ENCODE measurements around the gene NLGN1.
"Not testable (repeated sequence)": the region's sequence is repeated elsewhere in the genome, so short reads cannot be mapped to it uniquely, and the experiment has no call there.

Gene NLGN1

GRCh38 chr3:173429527-173429926 is 32.0 kb downstream of the NLGN1 start:
- TF ChIP-seq CTCF (IDR thresholded peaks at IDR 0.05; ENCODE audit: insufficient read depth, low read depth, low read length, missing control alignments), result no peak

GRCh38 chr3:173430576-173430975 is 33.0 kb downstream of the NLGN1 start:
- DNase-seq (ENCODE audit: low read depth), result no peak
- no peak overlapping the region for H3K4me3 ChIP-seq (ENCODE audit: low read depth, low read length)
- TF ChIP-seq CTCF (IDR thresholded peaks at IDR 0.05; ENCODE audit: insufficient read depth, low read depth, low read length, missing control alignments), result no peak

More at GRCh38 chr3:173429527-173429926, 32.0 kb downstream of the NLGN1 start:
- DNase-seq (ENCODE audit: low read depth), result no peak
- no peak overlapping the region for H3K4me3 ChIP-seq (ENCODE audit: low read depth, low read length)

GRCh38 chr3:173439004-173439403 is 41.5 kb downstream of the NLGN1 start:
- DNase-seq (ENCODE audit: low read depth), result no peak
- no peak for TF ChIP-seq CTCF (IDR thresholded peaks at IDR 0.05; ENCODE audit: insufficient read depth, low read depth, low read length, missing control alignments)
- no peak overlapping the region for H3K4me3 ChIP-seq (ENCODE audit: low read depth, low read length)

GRCh38 chr3:173440514-173440913 is 43.0 kb downstream of the NLGN1 start:
- H3K4me3 ChIP-seq (ENCODE audit: low read depth, low read length), result no peak overlapping the region
- TF ChIP-seq CTCF (IDR thresholded peaks at IDR 0.05; ENCODE audit: insufficient read depth, low read depth, low read length, missing control alignments), result no peak
- DNase-seq (ENCODE audit: low read depth), result no peak

GRCh38 chr3:173451561-173451960 is 54.0 kb downstream of the NLGN1 start:
- not testable (repeated sequence) for DNase-seq (ENCODE audit: low read depth); H3K4me3 ChIP-seq (ENCODE audit: low read depth, low read length)

GRCh38 chr3:173463250-173463649 is 65.7 kb downstream of the NLGN1 start:
- no peak for TF ChIP-seq CTCF (IDR thresholded peaks at IDR 0.05; ENCODE audit: insufficient read depth, low read depth, low read length, missing control alignments)
- H3K4me3 ChIP-seq (ENCODE audit: low read depth, low read length), result no peak overlapping the region

GRCh38 chr3:173465112-173465511 is 67.6 kb downstream of the NLGN1 start:
- no peak for DNase-seq (ENCODE audit: low read depth)
- no peak overlapping the region for H3K4me3 ChIP-seq (ENCODE audit: low read depth, low read length)
- no peak for TF ChIP-seq CTCF (IDR thresholded peaks at IDR 0.05; ENCODE audit: insufficient read depth, low read depth, low read length, missing control alignments)

More at GRCh38 chr3:173463250-173463649, 65.7 kb downstream of the NLGN1 start:
- no peak for DNase-seq (ENCODE audit: low read depth)

All from GM12865 (cell line).